Activated CD4-positive, alpha-beta memory T cell treated with anti-CD3 and anti-CD28 coated beads, Interleukin-2, amount 10 ng/mL, durations not matched to agents 7 days and 5 days (primary cell): Measurements from ENCODE around the gene IL19. TPM values are rescaled to one million over a fixed set of nuclear protein-coding genes. Genes with fewer than 3 reads are reported as not detected.

Experiments
- CTCF ChIA-PET: fragments of 350-600 bp; sonication (Branson Sonifier 250); formaldehyde crosslinking; loops from one replicate; lab custom pipeline; 2021; ENCODE audit warnings: antibody characterized with exemption, inconsistent platforms; lab: Charles Lee
- POLR2A ChIA-PET: fragments of 350-600 bp; sonication (Branson Sonifier 250); formaldehyde crosslinking; loops from one replicate; lab custom pipeline; 2021; ENCODE audit warnings: antibody characterized with exemption; lab: Charles Lee
- DNase-seq: peaks from one replicate; pipeline ENCODE4 v3.0.0-alpha.2; 2020
- H3K27ac Mint-ChIP-seq: one replicate; pipeline ENCODE4 v1.8.0; 2021; ENCODE audit warnings: mild to moderate bottlenecking, mixed read lengths
- H3K27me3 Mint-ChIP-seq: one replicate; pipeline ENCODE4 v1.8.0; 2021; ENCODE audit warnings: mixed read lengths
- H3K36me3 Mint-ChIP-seq: one replicate; pipeline ENCODE4 v1.8.0; 2021; ENCODE audit warnings: low read depth, mixed read lengths
- H3K4me1 Mint-ChIP-seq: one replicate; pipeline ENCODE4 v1.8.0; 2021; ENCODE audit warnings: mixed read lengths
- H3K4me3 Mint-ChIP-seq: one replicate; pipeline ENCODE4 v1.8.0; 2021; ENCODE audit warnings: mild to moderate bottlenecking, mixed read lengths
- H3K9me3 Mint-ChIP-seq: one replicate; pipeline ENCODE4 v1.8.0; 2021; ENCODE audit warnings: mixed read lengths
- total RNA-seq, 2 experiments: library from RNA; stranded (reverse); gene quantifications; one replicate each; pipeline ENCODE4 v1.2.3, GENCODE V29; 2021

The IL19 gene
- total RNA-seq, 2 experiments from 2014 or later, result not detected

DNA sequence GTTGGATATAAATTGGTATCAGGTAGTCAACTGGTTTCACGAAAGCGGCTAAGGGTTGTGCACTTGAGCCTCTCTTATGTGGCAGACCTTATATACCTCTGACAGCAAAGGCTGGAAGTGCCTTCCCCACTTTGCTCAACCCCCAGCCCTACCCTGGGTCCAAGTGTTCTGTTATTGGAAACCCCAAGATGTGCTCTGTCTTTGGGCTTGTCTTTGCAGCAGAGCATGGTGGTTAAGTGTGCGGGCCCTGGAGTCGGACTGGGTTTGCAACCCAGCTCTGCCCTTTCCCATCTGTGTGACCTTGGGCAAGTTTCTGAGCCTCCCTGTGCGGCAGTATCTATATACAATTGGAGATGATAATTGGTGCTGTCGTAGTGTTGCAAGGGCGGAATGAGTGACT lies 12.9 kb downstream of the IL19 start:
- ChIA-PET POLR2A (interaction anchor here (1.0 to 6.9 kb wide), 4 partner anchors 9 to 22 kb away, joined by 8 to 114 read pairs (median 22); partner anchors contain the start of genes IL10 and IL19), CTCF (interaction anchor here (1.0 to 5.7 kb wide), 4 partner anchors 13 to 129 kb away, joined by 3 to 42 read pairs (median 8); partner anchors contain the start of genes IL10 and IL19)
- H3K4me3 Mint-ChIP-seq, result no peak overlapping the region
- peaks cover 13% of the 10 kb centered on the region for H3K36me3 Mint-ChIP-seq
- no peaks in the 10 kb centered on the region for H3K9me3 Mint-ChIP-seq
- peak overlapping the region; percentile 90 for H3K27ac Mint-ChIP-seq
- no peak for DNase-seq
- peaks cover 64% of the 10 kb centered on the region for H3K4me1 Mint-ChIP-seq
- H3K27me3 Mint-ChIP-seq, result peaks cover 18% of the 10 kb centered on the region

DNA sequence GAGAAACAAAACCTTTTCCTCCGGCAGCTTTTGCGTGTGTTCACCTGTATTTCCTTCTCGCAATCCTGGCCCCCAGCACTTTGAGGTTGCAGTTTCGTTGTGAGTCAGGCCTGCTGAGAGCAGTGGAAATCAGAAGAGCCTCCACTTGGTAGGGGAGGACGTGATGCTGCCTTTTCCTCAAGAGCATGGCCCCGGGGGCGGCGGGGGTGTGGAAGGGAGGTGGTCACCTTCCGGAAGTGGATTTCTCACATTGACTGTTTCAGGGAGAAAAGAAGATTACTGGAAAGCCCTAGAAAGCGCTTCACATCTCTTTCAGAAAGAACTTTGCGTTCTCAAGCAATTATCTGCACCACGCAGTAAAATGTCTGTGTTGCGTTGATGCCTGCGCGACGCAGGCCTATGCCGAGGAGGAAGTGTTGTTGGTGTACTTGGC lies 13.9 kb downstream of the IL19 start:
- H3K27me3 Mint-ChIP-seq, result peaks cover 22% of the 10 kb centered on the region
- peaks cover 13% of the 10 kb centered on the region for H3K36me3 Mint-ChIP-seq
- H3K9me3 Mint-ChIP-seq, result no peaks in the 10 kb centered on the region
- H3K4me3 Mint-ChIP-seq, result peak overlapping the region; percentile 53
- peaks cover 64% of the 10 kb centered on the region for H3K4me1 Mint-ChIP-seq
- DNase-seq, result peak; percentile 94
- ChIA-PET CTCF (interaction anchor here (0.7 to 5.7 kb wide), 6 partner anchors 10 to 128 kb away, joined by 3 to 42 read pairs (median 4); partner anchors contain the start of genes IL10 and IL19), POLR2A (interaction anchor here (0.7 to 6.9 kb wide), 8 partner anchors 10 to 128 kb away, joined by 3 to 114 read pairs (median 6); partner anchors contain the start of genes IL10 and IL19)
- peak overlapping the region; percentile 90 for H3K27ac Mint-ChIP-seq

DNA sequence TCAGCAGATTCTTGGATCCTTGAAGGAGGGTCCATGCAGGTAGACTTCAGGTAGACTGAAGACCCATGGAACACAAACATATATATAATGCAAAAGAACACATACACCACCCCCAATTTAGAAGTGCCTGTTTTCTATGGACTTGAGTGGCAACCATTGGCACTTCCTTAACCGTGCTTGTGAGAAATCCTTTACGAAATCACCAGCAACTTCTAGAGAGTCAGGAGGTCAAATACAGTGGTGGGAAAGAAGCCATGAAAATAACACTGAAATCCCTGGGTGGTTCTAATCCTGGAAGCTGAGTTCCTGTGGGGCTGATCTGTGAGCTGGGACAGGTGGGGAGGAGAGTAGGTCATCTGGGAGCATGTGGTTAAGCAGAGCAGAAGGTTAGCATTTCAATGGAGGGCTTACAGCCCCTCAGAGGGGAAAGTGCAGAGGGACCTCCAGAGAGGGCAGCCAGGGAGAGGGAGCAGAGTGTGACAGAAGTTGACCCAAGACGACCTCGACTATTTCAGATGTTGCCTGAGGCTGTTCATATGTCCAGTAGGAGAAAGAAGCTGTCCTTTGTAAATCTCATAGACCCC lies 14.7 kb downstream of the IL19 start:
- Mint-ChIP-seq H3K27me3 (peaks cover 28% of the 10 kb centered on the region), H3K27ac (peak overlapping the region; percentile 90), H3K4me3 (no peak overlapping the region), H3K36me3 (peaks cover 13% of the 10 kb centered on the region), H3K4me1 (peaks cover 68% of the 10 kb centered on the region), H3K9me3 (no peaks in the 10 kb centered on the region)
- ChIA-PET POLR2A (interaction anchor here (0.7 to 6.9 kb wide), 7 partner anchors 16 to 50 kb away, joined by 3 to 114 read pairs (median 4); partner anchors contain the start of genes IL10 and IL19), CTCF (interaction anchor here (1.0 to 5.7 kb wide), 7 partner anchors 10 to 51 kb away, joined by 3 to 42 read pairs (median 6); partner anchors contain the start of genes IL10 and IL19)
- no peak for DNase-seq

DNA sequence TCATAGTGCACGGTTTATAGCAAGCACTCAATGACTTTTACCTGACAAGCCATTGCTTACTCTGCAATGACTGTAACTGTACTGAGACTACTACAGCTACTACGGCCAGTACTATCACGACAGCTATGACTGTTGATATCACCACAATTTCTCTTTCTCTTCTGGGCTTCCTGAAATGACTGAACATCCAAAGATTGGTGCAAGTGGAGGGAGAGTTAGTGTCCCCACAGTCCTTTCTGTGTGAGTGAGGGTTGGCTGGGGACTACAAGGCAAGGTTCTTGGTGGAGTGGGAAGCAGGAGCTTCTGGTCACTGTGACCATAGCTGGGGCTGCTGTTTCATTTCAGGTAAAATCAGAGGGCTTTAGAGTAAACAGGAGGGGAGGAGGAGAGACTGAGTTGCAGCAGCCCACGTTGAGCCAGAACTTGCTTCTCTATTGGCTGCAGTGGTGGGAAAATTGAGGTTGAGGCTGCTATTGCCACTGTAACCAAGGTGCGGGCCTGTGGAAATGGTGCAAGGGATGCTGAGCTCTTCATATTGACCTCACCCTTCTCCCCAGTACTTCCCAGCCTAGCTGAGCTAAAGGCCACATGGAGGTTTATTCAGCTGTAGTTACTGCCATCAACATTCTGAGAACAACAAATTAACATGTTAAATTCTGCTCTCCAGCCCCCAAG lies 15.8 kb downstream of the IL19 start:
- H3K27me3 Mint-ChIP-seq, result peaks cover 34% of the 10 kb centered on the region
- H3K9me3 Mint-ChIP-seq, result no peaks in the 10 kb centered on the region
- H3K4me1 Mint-ChIP-seq, result peaks cover 78% of the 10 kb centered on the region
- H3K4me3 Mint-ChIP-seq, result no peak overlapping the region
- POLR2A ChIA-PET, result interaction anchor here (0.5 to 6.9 kb wide), 9 partner anchors 12 to 1011 kb away, joined by 3 to 114 read pairs (median 4); partner anchors contain the start of genes IL10 and IL19
- peaks cover 13% of the 10 kb centered on the region for H3K36me3 Mint-ChIP-seq
- CTCF ChIA-PET, result interaction anchor here (1.0 to 5.7 kb wide), 10 partner anchors 9 to 126 kb away, joined by 3 to 42 read pairs (median 6); partner anchors contain the start of genes IL10 and IL19
- peak overlapping the region; percentile 9 for H3K27ac Mint-ChIP-seq
- no peak for DNase-seq

DNA sequence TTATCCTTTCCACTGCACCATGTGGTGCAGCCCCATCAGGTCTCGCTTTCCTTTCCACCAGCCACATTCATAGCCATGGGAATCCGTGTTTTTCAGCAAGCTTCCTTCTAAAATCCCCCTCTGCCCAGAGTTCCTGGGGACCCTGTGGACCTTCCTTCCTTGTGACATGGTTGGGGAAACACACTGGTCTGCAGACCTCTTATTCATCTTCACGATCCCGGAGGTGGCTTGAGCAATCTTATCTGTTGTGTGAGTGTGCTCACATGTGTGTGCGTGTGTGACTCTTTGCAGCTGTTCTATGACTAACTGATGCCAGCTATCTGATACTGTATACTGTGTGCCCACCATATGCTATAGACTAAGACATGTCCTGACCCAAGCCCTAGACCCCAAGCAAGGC lies 17.3 kb downstream of the IL19 start:
- no peak for DNase-seq
- Mint-ChIP-seq H3K4me1 (peaks cover 78% of the 10 kb centered on the region), H3K27me3 (peaks cover 37% of the 10 kb centered on the region), H3K4me3 (no peak overlapping the region), H3K9me3 (no peaks in the 10 kb centered on the region), H3K27ac (no peak overlapping the region), H3K36me3 (peaks cover 13% of the 10 kb centered on the region)
- ChIA-PET CTCF (interaction anchor here (1.0 to 5.7 kb wide), 6 partner anchors 11 to 194 kb away, joined by 3 to 42 read pairs (median 8); partner anchors contain the start of genes EIF2D, IL10 and IL19), POLR2A (interaction anchor here (0.9 to 6.9 kb wide), 4 partner anchors 15 to 216 kb away, joined by 3 to 114 read pairs (median 18); partner anchors contain the start of genes IL10 and IL19)

DNA sequence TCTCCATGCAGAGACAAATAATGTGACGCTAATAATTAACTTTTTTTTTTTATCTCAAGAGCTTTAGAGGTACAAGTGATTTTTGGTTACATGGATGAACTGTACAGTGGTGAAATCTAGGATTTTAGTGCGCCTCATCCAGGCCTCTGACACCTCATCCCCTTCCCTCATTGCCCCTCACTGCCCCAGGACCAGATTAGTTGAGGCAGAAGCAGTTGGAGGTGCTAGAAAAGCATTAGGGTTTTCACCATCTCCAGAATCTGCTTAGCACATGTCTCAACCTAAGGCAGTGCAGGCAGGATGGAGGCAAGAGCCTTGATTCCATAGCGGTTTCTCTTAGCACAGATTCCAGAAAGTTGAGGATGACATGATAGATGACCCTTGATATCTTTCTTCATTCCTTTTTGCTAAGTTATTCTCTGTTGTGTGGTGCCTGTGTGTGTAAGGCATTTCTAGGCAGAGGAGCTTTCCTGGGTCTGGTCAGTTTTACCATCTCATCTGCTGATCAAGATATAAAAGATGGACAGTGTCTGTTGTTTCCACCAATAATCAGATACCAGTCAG lies 18.0 kb downstream of the IL19 start:
- Mint-ChIP-seq H3K36me3 (peaks cover 13% of the 10 kb centered on the region), H3K27me3 (peaks cover 37% of the 10 kb centered on the region), H3K4me1 (peaks cover 73% of the 10 kb centered on the region), H3K27ac (no peak overlapping the region), H3K9me3 (no peaks in the 10 kb centered on the region), H3K4me3 (no peak overlapping the region)
- POLR2A ChIA-PET, result interaction anchor here (6.9 kb wide), 1 partner anchor 20 kb away, joined by 114 read pairs; the partner anchor contains the start of genes IL10 and IL19
- no peak for DNase-seq
- CTCF ChIA-PET, result interaction anchor here (1.0 to 3.5 kb wide), 5 partner anchors 10 to 194 kb away, joined by 3 to 20 read pairs (median 4); partner anchors contain the start of gene EIF2D

DNA sequence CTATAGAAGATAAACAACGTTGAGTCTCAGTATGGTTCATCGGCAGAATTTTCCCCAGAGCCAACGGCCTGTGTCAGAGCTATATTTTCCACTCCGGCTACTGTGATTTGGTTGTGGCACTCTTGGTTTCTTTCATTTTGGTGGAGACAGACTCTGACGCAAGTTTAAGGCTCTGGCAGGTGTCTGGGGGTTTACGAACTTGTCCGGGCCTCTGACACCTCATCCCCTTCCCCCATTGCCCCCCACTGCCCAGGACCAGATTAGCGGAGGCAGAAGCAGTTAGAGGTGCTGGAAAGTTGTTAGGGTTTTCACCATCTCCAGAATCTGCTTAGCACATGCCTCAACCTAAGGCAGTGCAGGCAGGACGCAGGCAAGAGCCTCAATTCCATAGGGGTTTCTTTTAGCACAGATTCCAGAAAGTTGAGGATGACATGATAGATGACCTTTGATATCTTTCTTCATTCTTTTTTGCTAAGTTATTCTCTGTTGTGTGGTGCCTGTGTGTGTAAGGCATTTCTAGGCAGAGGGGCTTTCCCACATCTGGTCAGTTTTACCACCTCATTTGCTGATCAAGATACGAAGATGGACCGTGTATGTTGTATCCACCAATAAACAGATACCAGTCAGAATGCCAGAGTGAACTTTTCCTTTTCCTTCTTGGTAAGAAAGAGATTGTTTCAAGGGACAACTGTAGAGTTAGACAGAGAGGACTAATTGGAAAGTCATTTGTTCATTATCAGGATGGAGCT lies 20.1 kb downstream of the IL19 start:
- POLR2A ChIA-PET, result interaction anchor here (1.5 to 2.7 kb wide), 3 partner anchors 12 to 51 kb away, joined by 3 to 10 read pairs (median 4); partner anchors contain the start of gene IL10

DNA sequence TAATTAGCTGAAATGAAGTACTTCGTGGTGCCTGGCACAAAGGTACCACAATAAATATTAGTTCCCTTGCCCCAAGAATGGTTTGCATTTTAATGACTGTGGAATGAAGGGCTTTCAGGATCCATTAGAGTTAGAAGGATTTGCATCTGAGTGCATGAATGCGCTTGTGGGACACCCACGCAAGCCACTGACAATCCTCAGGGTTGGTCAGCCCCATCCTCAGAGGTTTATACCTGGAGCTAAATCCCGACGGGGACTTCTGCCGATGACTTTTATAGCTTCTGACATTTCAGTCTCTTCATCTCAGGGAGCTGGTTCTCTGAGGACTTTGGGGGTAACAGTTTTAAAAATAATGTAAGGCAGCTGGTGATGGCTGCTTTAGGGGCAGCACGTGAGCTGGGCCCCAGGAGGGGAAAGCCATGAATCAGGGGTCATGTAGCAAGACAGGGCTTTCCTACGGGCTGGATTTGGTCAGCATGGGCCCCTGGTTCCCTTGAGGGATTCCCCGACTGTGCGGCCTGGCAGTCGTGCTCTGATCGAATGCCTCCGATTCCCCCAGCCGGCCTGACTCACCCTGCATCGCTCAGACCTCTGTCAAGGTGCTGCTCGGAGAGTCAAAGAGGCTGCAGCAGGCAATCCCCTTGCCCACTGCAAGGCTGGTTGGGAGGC lies 22.5 kb downstream of the IL19 start:
- H3K27ac Mint-ChIP-seq, result no peak overlapping the region
- ChIA-PET CTCF (interaction anchor here (1.0 to 1.3 kb wide), 2 partner anchors 10 to 14 kb away, joined by 3 read pairs; no protein-coding TSS in a partner anchor), POLR2A (interaction anchor here (0.9 kb wide), 2 partner anchors 10 to 48 kb away, joined by 3 read pairs; no protein-coding TSS in a partner anchor)
- H3K27me3 Mint-ChIP-seq, result peaks cover 37% of the 10 kb centered on the region
- DNase-seq, result no peak
- H3K36me3 Mint-ChIP-seq, result peaks cover 3% of the 10 kb centered on the region
- peaks cover 2% of the 10 kb centered on the region for H3K9me3 Mint-ChIP-seq
- no peak overlapping the region for H3K4me3 Mint-ChIP-seq
- H3K4me1 Mint-ChIP-seq, result peaks cover 52% of the 10 kb centered on the region

More for the DNA sequence above, 20.1 kb downstream of the IL19 start:
- DNase-seq, result no peak
- CTCF ChIA-PET, result interaction anchor here (0.6 to 1.0 kb wide), 2 partner anchors 23 to 128 kb away, joined by 3 read pairs; no protein-coding TSS in a partner anchor
- peaks cover 45% of the 10 kb centered on the region for H3K27me3 Mint-ChIP-seq
- peaks cover 11% of the 10 kb centered on the region for H3K36me3 Mint-ChIP-seq
- H3K4me3 Mint-ChIP-seq, result no peak overlapping the region
- peaks cover 69% of the 10 kb centered on the region for H3K4me1 Mint-ChIP-seq
- H3K9me3 Mint-ChIP-seq, result peaks cover 2% of the 10 kb centered on the region
- no peak overlapping the region for H3K27ac Mint-ChIP-seq

DNA sequence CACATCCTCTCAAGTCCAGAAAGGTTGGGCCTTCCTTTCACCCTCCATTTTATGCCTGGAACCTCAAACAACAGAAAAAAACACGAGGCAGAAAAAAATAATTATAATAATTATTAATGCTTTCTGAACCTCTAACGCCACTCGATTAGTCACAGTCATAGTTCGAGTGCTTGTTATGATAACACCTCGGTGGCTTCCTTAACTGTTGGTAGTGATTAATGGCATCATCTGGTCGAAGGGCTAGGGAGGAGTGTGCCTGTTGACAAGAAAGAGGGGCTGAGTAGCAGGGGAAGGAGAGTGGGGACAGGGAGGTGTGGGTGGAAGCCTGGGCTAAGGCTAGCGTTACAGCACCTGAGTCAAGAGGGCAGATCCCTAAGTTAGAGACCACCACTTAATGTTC lies 23.0 kb downstream of the IL19 start:
- Mint-ChIP-seq H3K9me3 (peaks cover 2% of the 10 kb centered on the region), H3K27ac (no peak overlapping the region), H3K27me3 (peaks cover 37% of the 10 kb centered on the region), H3K4me3 (no peak overlapping the region), H3K4me1 (peaks cover 56% of the 10 kb centered on the region), H3K36me3 (peaks cover 3% of the 10 kb centered on the region)
- ChIA-PET POLR2A (interaction anchor here (0.9 kb wide), 2 partner anchors 10 to 49 kb away, joined by 3 read pairs; no protein-coding TSS in a partner anchor), CTCF (interaction anchor here (1.0 to 1.3 kb wide), 2 partner anchors 10 to 14 kb away, joined by 3 read pairs; no protein-coding TSS in a partner anchor)
- DNase-seq, result no peak

DNA sequence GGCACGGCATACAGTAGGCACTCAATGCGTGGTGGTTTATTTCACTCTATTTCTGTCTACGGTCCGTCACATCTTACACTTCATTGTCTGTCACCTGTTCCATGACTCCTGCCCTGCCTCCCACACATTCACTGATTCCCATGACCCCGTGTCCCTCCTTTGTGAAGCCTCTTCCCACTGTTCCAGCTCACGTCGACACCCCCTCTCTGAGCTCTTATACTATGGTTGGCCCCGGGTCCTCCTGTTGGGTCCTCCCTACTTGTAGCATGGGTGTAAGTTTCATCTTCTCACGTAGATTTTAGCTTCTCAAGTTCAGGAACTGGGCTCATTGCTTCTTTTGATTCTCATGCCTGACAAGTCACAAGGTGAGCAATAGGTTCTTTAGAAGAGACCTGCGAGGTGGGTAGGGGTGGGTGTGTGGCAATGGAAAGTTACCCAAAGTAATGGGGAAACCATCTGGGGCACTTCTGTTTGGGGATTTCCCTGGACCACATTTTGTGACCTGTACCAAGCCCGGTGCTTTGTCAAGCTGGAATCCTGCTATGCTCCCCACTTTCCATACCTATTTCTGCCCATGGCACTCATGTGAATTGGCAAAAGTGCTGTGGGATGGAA lies 23.8 kb downstream of the IL19 start:
- CTCF ChIA-PET, result interaction anchor here (1.3 to 2.1 kb wide), 2 partner anchors 8 to 9 kb away, joined by 6 to 7 read pairs; no protein-coding TSS in a partner anchor

More for the DNA sequence above, 23.8 kb downstream of the IL19 start:
- H3K36me3 Mint-ChIP-seq, result peaks cover 3% of the 10 kb centered on the region
- POLR2A ChIA-PET, result interaction anchor here (1.0 to 2.0 kb wide), 5 partner anchors 9 to 29 kb away, joined by 3 to 7 read pairs (median 4); partner anchors contain the start of gene IL19
- no peak overlapping the region for H3K4me3 Mint-ChIP-seq
- H3K9me3 Mint-ChIP-seq, result peaks cover 2% of the 10 kb centered on the region
- DNase-seq, result no peak
- H3K27ac Mint-ChIP-seq, result no peak overlapping the region
- peaks cover 38% of the 10 kb centered on the region for H3K27me3 Mint-ChIP-seq
- peaks cover 63% of the 10 kb centered on the region for H3K4me1 Mint-ChIP-seq
